Activated CD8-positive, alpha-beta memory T cell treated with anti-CD3 and anti-CD28 coated beads for 24 hours (primary cell): Measurements from ENCODE around the gene CAPN10.

Source experiments
- DNase-seq: peaks from one replicate; pipeline ENCODE4 v3.0.0-alpha.2; 2020

CAPN10 gene

GRCh38 chr2:240590681-240591111, 4.2 kb downstream of the CAPN10 start:
- no peak for DNase-seq

- DNase-seq, result no peak
These were observed 4.7 kb downstream of the CAPN10 start for GRCh38 chr2:240591226-240591625.

GRCh38 chr2:240591784-240592183, 5.2 kb downstream of the CAPN10 start:
- DNase-seq, result no peak

GRCh38 chr2:240593026-240593702, 6.6 kb downstream of the CAPN10 start:
- DNase-seq, result no peak

GRCh38 chr2:240593703-240594451, 7.3 kb downstream of the CAPN10 start:
- no peak for DNase-seq

- no peak for DNase-seq
These were observed 8.2 kb downstream of the CAPN10 start for GRCh38 chr2:240594511-240595380.

GRCh38 chr2:240595381-240596079, 9.0 kb downstream of the CAPN10 start:
- DNase-seq, result no peak

- DNase-seq, result no peak
These were observed 9.5 kb downstream of the CAPN10 start for GRCh38 chr2:240596080-240596460.

- DNase-seq, result no peak
These were observed 10.0 kb downstream of the CAPN10 start for GRCh38 chr2:240596491-240596931.

- no peak for DNase-seq
These were observed 10.5 kb downstream of the CAPN10 start for GRCh38 chr2:240597054-240597418.

GRCh38 chr2:240597419-240598181, 11.1 kb downstream of the CAPN10 start:
- no peak for DNase-seq

- DNase-seq, result no peak
These were observed 11.9 kb downstream of the CAPN10 start for GRCh38 chr2:240598311-240598911.

- no peak for DNase-seq
These were observed 12.6 kb downstream of the CAPN10 start for GRCh38 chr2:240599141-240599583.

- DNase-seq, result no peak
These were observed 14.0 kb downstream of the CAPN10 start for GRCh38 chr2:240600451-240600961.

GRCh38 chr2:240601061-240601830, 14.7 kb downstream of the CAPN10 start:
- DNase-seq, result no peak

GRCh38 chr2:240601831-240602160, 15.3 kb downstream of the CAPN10 start:
- no peak for DNase-seq

- no peak for DNase-seq
These were observed 15.9 kb downstream of the CAPN10 start for GRCh38 chr2:240602266-240603050.

GRCh38 chr2:240603081-240603835, 16.7 kb downstream of the CAPN10 start:
- DNase-seq, result no peak

- DNase-seq, result no peak
These were observed 17.3 kb downstream of the CAPN10 start for GRCh38 chr2:240603846-240604245.
